GM19099 (cell line): ENCODE measurements around the gene KRTAP5-11.

ENCODE experiments used
- POLR2A ChIP-seq: IDR thresholded peaks from 3 replicates; pipeline ENCODE4 v1.6.1; 2011; ENCODE audit warnings: low read depth; ENCODE audit not compliant: insufficient read length; ENCODE audit errors: extremely low read depth

Gene KRTAP5-11

GRCh38 chr11:71537537-71537936 is 45.1 kb downstream of the KRTAP5-11 start:
- no peak for TF ChIP-seq POLR2A

- TF ChIP-seq POLR2A = no peak
Observed at GRCh38 chr11:71535825-71536224, 46.9 kb downstream of the KRTAP5-11 start.

- TF ChIP-seq POLR2A = no peak
Observed at GRCh38 chr11:71532036-71532610, 50.6 kb downstream of the KRTAP5-11 start.
